ENCODE data around the gene DIAPH2.

DNA sequence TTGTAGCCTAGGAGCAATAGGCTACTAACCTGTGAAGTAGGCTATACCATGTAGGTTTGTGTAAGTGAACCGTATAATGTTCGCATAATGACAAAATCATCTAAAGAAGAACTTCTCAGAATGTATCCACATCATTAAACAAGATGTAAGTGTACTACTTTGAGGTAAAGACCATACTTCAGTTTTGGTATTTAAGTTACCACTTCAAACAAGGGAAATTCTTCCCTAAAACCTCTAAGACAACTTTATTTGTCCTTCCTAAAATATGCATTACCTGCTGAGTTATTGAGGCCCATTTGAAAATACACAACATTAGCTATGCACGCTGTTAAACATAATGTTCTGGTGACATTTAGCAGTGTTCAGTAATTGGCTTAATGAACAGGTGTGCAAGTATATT, 381.7 kb downstream of the DIAPH2 start:
- TF ChIP-seq, protein P1, sequence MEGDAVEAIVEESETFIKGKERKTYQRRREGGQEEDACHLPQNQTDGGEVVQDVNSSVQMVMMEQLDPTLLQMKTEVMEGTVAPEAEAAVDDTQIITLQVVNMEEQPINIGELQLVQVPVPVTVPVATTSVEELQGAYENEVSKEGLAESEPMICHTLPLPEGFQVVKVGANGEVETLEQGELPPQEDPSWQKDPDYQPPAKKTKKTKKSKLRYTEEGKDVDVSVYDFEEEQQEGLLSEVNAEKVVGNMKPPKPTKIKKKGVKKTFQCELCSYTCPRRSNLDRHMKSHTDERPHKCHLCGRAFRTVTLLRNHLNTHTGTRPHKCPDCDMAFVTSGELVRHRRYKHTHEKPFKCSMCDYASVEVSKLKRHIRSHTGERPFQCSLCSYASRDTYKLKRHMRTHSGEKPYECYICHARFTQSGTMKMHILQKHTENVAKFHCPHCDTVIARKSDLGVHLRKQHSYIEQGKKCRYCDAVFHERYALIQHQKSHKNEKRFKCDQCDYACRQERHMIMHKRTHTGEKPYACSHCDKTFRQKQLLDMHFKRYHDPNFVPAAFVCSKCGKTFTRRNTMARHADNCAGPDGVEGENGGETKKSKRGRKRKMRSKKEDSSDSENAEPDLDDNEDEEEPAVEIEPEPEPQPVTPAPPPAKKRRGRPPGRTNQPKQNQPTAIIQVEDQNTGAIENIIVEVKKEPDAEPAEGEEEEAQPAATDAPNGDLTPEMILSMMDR (IDR thresholded peaks at IDR 0.05; ENCODE audit: low read depth, low read length) = no peak
- no peak for TF ChIP-seq POLR2A (IDR thresholded peaks at IDR 0.05; ENCODE audit: extremely low read depth, insufficient read length)

Data from NB4 (cell line).